Activated CD4-positive, alpha-beta T cell treated with anti-CD3 and anti-CD28 coated beads, Interleukin-2, amount 50 U/mL, for 16 hours (primary cell): ENCODE results near the gene TMEM109.

Experiments used
- DNase-seq: peaks from one replicate; pipeline ENCODE4 v3.0.0-alpha.2; 2020

The TMEM109 gene, protein sequence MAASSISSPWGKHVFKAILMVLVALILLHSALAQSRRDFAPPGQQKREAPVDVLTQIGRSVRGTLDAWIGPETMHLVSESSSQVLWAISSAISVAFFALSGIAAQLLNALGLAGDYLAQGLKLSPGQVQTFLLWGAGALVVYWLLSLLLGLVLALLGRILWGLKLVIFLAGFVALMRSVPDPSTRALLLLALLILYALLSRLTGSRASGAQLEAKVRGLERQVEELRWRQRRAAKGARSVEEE

DNA sequence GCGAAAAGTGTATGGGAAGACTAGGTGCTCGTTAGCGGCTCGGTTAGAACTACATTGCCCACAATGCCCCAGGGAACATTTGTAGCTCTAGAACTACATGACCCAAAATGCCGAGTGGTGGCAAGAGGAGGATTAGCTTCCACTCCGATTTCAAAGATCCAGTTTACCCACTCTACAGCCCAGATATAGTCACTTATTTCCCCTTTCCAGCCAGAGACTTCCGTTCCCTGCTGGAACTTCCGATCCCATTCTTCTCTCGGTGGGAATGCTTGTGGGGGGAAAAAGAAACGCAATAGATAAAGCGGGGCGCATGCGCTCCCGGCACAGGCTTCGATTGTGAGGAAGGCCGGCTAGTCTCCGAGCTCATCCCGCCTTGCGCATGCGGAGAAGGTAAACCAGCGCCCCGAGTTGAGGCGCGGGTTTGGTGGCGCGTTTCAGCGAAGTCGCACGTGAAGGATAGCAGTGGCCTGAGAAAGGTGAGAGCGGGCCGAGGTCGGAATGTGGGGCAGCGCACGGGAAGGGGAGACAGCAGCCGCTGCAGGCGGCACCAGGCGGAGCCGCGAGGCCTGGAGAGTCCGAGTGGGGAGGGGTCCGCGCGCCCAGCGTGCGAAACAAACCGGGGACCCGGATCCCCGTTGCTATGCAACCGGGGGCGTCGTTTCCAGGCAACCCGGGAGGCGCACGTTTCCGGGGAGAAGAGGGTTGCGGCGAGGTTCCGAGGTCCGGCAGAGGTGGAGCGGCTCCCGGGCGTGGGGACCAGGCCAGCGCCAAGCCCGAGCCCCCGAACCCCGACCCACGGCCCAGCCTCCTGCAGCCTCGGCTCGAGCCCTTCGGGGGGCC lies at the start of gene TMEM109:
Gene TMEM109 (plus strand): TSS at position 366 of the 840 bp plus-strand sequence. CDS start 5,536 bp downstream, outside the sequence.
- DNase-seq = peak; percentile 92

DNA sequence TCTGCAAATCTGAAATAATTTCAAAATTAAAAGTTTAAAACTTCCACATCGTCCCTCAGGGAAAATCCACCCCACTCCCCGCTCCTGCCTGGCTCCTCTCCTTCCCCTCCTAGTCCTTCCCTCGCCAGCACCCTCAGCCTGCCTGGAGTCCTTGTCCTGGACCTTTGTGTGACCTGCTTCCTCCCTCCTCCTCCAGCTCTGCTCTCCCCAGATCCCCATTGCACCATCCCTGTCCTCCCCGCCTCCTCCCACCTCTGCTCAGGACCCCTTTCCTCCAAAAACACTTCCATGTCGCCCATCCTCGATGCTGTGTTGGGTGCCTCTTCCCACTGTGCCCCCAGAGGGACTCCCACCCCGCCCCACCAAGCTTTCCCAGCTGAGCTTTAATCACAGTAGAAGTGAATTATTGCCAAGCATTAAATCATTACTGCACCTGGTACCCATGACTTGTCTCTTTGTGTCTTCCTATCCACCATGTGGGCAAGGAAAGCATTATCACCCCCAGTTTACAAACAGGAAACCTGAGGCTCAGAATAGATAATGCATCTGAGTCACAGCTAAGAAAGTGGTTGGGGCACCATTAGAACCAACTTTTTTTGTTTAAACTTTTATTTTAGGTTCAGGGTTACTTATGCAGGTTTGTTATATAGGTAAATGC lies 49.0 kb upstream of the TMEM109 start:
- DNase-seq = no peak

DNA sequence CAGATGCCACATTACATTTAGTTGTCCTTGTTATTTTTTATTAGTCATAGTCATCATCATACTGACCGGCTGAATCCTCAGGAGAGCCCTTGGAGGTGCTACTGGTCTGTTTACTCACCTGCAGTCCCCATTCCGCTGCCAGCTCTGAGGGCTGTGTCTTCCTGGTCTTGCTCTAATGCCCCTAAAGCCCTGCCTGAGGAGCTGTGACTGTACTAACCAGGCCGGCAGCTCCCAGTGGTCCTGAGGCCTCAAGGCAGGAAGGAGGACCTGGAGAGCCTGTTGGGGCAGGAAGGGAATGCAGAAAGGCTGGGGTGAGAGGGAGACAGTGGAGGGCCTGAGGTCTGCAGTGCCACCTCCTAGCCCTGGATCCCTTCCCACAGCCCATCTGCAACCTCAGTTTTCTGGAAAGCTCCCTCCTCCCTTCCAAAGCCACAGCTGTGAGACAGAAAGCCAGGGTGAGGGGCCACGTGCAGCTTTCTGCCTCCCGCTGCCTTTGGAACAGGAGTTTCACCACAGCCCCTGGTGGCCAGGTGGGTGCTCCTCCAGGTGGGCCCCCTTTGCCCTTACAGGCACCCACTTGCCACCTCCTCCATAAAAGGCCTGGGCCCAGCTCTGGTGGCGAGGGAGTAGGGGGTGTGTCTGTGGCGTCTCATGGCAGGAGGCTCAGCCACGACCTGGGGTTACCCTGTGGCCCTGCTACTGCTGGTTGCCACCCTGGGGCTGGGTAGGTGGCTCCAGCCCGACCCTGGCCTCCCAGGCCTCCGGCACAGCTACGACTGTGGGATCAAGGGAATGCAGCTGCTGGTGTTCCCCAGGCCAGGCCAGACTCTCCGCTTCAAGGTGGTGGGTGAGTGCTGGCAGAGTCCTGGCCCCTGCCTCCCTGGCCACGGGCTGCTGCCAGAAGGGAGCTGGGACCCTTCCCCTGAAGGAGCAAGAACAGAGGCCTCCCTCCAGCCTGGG lies 46.8 kb upstream of the TMEM109 start, which contains the start of gene ZP1:
Gene ZP1 (plus strand): TSS at position 632 of the 960 bp plus-strand sequence. CDS start 20 bp downstream, at position 652.
- no peak for DNase-seq

DNA sequence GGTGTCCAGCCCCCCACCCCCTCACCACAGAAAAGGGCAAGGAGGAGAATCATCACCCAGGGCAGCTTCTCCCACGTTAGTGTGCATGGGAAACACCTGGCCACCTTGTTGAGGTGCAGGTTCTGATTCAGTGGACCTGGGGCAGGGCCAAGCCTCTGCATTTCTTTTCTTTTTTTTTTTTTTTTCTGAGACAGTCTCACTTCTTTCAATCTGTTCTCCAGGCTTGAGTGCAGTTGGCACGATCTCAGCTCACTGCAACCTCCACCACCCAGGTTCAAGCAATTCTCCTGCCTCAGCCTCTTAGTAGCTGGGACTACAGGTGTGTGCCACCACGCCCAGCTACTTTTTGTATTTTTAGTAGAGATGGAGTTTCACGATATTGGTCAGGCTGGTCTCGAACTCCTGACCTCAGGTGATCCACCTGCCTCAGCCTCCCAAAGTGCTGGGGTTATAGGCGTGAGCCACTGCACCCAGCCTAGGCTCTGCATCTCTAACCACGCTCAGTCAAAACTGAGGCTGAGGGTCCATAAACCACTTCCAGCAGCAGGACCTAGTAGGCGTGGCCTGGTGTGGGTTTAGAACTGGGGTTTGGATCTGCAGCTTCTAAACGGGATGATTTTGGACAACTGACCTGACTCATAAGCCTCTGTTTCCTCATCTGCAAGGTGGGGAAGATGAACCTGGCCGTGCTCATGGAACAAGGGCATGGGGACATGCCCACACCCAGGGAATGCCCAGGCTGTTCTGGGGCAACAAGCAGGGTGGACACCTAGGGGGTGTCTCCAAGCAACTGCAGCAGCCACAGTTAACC lies 45.9 kb upstream of the TMEM109 start:
- DNase-seq = no peak

DNA sequence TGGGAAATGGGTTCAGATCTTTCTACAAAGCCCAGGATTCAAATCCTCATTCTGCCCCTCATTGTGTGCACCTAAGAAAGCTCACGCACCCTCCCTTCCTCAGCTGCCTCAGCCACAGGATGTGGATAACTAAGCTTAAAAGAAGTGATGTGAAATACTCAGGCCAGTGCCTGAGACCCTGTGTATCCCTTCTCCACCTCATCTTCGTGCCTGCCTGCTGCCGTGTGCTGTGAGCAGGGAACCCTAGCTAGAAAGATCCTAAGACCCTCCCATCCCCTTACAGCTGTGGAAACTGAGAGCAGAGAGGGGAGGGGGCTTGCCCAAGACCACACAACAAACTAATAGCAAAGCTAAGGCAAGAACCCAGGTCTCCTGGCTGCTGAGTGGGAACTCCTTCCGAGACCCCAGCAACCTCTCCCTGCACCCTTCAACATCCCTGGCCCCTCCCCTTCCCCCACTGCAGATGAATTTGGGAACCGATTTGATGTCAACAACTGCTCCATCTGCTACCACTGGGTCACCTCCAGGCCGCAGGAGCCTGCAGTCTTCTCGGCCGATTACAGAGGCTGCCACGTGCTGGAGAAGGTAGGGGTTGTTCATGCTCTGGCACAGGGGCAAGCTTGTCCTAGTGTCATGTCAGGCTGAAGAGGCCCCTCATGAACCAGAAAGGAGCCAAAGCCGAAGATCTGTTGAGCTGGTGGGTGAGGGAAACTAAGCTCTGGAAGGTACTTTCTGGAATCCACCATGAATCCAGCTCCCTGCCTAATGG lies 45.1 kb upstream of the TMEM109 start:
- DNase-seq = no peak

DNA sequence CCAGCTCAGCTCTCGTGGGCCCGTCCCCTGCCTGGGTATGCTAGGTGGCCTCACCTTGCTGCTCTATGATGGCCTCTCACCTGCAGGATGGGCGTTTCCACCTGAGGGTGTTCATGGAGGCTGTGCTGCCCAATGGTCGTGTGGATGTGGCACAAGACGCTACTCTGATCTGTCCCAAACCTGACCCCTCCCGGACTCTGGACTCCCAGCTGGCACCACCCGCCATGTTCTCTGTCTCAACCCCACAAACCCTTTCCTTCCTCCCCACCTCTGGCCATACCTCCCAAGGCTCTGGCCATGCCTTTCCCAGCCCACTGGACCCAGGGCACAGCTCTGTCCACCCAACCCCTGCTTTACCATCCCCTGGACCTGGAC lies 44.5 kb upstream of the TMEM109 start:
- DNase-seq = no peak

DNA sequence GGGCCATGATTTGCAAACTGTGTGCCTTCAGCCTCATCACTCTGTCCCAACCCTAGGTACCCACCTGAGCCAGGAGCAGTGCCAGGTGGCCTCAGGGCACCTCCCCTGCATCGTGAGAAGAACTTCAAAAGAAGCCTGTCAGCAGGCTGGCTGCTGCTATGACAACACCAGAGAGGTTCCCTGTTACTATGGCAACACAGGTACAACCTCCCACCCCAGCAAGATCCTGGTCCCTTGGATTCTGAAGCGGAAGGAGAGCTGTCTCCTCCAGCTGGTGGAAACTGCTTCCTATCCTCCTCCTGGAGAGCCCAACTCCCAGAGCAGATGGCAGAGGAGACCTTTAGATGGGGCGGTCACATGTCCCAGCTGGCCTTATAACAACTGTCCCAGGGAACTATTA lies 43.7 kb upstream of the TMEM109 start:
- DNase-seq = no peak

DNA sequence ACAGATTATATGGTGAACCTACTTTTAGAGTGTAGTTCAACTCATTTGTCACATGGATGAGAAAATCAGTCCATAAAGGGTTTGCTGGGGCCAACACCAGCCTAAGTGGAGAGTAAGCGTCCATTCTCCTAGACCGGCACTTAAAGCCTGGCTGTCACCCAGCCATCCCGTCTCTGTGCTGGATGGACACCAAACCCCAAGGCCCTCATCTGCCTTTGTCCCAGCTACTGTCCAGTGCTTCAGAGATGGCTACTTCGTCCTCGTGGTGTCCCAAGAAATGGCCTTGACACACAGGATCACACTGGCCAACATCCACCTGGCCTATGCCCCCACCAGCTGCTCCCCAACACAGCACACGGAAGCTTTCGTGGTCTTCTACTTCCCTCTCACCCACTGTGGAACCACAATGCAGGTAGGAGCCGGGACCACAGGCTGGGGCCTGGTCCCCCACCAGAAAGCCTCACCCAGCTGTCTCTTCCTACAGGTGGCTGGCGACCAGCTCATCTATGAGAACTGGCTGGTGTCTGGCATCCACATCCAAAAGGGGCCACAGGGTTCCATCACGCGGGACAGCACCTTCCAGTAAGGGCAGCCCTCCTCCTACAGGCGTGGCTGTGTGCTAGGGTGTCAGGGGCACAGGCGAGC lies 43.1 kb upstream of the TMEM109 start:
- no peak for DNase-seq

DNA sequence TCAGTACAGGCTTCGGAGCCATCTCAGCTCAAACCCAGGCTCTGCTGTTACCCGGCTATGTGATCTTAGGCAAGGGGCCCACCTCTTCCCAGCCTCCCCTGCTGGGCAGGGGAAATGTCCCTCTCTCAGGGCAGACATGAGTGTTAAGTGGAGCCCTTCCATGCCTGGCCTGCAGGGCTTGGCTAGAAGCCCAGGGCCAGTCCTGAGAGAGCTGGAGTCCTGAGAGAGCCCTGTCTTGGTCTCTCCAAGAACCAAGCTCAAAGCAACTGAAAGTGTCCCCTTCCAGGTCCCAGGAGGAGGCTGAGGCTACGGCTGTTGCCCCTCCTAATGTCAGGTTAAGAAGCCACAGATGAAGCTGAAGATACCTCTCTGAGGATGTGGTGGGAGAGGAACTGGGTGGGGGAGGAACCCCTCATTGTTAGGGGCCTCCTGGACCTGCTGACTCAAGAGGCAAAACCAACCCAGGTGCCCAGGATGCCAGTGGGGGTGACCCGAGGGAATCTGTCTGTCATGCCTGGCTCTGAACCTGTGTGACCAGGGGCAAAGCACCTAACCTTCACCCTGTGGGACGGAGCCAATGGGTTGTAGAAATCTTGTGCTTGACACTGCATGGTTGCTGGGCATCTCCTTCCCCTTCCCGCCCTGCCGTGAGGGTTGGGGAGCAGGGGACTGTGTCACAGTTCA lies 42.4 kb upstream of the TMEM109 start:
- DNase-seq = no peak

DNA sequence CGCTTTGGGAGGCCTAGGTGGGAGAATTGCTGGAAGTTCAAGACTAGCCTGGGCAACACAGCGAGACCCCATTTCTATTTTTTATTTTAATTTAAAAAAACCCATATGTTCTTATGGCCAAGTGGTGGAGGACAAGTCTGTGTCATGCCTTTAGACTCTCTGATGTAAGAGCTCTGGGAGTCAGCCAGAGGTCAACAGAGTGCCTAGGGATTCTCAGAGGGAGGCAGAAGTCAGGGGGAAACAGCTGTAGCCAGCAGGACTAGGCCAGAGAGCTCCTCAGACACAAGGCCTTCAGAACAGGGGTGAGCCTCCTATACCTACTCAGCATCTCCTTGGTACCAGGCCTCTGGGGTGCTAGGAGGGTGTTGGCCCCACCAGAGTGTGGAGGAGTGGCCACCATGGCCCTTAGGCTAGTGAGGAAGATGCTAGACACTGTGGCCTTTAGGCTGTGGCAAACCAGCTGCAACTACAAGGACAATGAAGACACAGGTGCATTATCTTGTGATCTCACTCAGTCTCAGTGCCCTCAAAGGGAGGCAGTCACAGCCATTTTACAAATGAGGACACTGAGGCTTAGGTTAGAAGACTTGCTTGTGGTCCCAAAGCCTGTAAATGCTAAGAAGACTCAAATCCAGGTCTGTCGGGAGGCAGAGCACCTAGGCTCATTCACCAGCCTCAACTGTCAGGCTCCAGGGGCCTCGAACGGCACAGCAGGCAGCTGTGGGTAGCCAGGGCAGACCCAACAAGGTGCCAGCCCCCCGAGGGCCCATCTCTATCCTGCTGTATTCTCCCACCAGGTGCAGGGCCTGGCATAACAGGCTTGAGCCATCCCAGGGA lies 41.6 kb upstream of the TMEM109 start:
- no peak for DNase-seq

DNA sequence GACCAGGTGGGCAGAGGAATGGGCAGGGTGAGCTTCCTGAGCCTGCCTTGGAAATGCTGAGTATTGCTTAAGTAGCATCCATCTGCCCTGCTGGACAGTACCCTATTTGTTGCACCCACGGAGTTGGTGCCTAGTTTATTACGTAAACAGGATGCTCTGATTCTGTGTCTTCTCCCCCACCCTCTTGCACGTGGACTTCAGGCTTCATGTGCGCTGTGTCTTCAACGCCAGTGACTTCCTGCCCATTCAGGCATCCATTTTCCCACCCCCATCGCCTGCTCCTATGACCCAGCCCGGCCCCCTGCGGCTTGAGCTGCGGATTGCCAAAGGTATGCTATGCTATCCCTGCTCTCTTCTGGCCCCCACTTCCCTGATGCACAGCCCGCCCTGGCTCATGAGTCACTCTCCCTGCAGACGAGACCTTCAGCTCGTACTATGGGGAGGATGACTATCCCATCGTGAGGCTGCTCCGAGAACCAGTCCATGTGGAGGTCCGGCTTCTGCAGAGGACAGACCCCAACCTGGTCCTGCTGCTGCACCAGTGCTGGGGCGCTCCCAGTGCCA lies 40.9 kb upstream of the TMEM109 start:
- no peak for DNase-seq

DNA sequence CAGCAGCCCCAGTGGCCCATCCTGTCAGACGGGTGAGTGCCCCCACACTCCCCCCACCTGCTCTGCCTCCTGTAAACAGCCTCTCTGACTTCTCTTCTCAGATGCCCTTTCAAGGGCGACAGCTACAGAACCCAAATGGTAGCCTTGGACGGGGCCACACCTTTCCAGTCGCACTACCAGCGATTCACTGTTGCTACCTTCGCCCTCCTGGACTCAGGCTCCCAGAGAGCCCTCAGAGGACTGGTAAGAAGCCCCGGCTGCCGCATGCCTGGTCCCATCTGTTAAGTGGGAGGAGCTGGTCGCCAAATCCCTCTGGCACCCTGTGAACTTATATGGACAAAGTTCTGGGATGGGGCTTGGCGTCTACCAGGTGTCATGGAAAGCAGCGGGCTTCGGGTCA lies 40.4 kb upstream of the TMEM109 start:
- DNase-seq = no peak

DNA sequence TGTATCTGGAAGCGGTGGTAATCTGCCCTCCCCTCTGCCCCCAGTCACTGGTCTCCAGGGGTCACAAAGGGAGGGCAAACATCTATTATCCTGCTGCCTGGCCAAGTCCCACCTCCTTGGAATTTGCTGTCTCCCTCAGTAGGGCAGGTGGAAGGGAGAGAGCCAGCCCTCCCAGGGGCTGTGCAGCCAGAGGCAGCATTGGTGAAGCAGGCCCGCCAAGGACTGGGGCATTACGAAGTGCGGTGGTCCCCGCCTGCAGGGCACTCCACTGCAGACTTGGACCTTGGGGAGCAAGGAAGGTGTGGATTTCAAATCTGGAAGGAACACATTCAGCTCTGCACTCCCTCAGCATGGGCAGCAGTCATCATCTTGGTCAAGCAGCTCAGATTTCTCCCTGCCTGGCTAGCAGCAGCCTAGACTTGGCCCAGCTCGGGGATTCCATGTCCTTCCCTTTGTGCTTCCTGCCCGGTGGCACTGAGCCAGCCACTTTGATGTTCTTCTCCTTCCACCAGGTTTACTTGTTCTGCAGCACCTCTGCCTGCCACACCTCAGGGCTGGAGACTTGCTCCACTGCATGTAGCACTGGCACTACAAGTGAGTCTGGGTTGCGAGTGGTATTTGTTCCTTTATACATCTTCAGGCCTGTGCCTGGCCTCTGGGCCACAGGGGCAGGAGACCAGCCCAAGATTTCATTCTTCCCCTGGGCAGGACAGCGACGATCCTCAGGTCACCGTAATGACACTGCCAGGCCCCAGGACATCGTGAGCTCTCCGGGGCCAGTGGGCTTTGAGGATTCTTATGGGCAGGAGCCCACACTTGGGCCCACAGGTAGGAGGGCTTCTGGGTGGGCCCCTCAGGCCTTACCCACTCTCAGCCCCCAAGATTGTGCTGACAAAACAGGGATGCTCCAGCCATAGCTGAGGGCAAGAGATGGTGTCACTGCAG lies 39.3 kb upstream of the TMEM109 start:
- no peak for DNase-seq

DNA sequence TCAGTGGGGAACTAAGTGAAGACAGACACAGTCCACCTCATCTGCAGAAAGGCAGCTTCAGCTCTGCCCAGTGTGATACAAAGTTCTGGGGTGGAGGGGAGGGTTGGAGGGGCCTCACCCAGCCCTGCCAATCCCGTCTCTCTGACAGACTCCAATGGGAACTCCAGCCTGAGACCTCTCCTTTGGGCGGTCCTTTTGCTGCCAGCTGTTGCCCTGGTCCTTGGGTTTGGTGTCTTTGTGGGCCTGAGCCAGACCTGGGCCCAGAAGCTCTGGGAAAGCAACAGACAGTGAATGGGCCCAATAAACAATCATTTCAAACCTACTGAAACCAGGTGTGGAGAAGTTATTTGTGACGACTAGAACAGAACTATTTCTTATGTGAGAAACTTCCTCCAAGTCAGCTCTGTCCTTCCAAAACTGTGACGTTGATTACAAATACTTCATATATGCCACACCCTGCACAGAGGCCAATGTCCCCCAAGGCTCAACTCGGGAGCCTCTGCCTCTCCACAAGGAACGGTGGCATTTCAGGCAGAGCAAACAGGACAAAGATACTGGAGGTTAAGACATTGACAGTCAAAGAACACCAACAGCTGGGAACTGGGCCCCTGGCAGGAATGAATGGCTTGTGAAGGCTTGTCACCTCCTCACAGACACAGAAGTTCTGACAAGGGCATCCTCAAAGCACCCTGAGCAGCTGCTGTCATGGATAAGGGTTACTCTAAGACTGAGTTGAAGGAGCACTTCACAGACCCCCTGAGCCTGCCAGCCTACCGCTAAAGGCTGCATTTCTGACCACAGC lies 38.4 kb upstream of the TMEM109 start:
- DNase-seq = no peak

DNA sequence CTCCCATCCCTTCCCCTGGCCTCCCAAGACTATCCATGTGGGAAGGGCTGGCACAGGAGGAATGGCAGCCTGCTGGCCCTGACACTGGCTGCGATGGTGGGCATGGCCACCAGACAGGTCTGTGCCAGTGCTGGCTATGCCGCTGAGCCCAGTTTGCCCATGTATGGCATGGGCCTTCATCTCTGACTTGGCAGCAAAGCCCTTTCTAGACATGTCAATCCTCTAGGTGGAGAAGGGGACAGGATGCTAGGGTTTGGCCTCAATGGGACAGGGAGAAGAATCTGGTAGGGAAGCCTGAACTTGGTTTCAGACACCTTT lies 37.8 kb upstream of the TMEM109 start:
- no peak for DNase-seq
